Measurements from ENCODE around the gene ASTN2. TPM values are rescaled to one million over a fixed set of nuclear protein-coding genes. Genes with fewer than 3 reads are reported as not detected.

Gene ASTN2
- total RNA-seq, 4 donors from 2014 or later = 3.0 to 7.0 (median 5.2) TPM

DNA sequence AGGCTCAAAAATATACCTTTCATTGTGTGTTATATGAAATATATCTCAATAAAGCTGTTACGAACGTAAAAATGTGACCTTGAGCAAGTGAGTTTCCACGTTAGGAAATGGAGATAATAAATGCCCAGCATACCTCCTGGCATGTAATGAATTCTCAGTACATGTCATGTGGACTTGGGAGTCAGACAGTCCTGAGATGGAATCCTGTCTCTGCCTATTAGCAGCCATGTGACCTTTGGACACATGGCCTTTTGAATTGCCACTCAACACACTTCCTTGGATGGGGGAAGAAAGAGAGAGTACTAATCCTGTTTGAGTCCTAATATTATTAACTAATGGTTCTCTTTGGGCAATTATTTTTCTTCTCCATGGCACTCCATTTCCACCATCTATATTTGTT lies 702.1 kb downstream of the ASTN2 start:
- DNase-seq = no peak
- H3K27me3 ChIP-seq = no peaks in the 10 kb centered on the region
- intact Hi-C loops (cut with DNase I; ENCODE audit: low total_unique reads) (no loop called here), in situ Hi-C loops (cut with MboI; ENCODE audit: low pct_ligation_motif_present in 1 of 4, low pct_unique_long_range_greater_than_20kb in 1 of 4, low sequenced_read_pairs in 3 of 4) (no loop called here)
- TF ChIP-seq, protein P1, sequence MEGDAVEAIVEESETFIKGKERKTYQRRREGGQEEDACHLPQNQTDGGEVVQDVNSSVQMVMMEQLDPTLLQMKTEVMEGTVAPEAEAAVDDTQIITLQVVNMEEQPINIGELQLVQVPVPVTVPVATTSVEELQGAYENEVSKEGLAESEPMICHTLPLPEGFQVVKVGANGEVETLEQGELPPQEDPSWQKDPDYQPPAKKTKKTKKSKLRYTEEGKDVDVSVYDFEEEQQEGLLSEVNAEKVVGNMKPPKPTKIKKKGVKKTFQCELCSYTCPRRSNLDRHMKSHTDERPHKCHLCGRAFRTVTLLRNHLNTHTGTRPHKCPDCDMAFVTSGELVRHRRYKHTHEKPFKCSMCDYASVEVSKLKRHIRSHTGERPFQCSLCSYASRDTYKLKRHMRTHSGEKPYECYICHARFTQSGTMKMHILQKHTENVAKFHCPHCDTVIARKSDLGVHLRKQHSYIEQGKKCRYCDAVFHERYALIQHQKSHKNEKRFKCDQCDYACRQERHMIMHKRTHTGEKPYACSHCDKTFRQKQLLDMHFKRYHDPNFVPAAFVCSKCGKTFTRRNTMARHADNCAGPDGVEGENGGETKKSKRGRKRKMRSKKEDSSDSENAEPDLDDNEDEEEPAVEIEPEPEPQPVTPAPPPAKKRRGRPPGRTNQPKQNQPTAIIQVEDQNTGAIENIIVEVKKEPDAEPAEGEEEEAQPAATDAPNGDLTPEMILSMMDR (IDR thresholded peaks at IDR 0.05) = no peak
- no peak for TF ChIP-seq EP300 (IDR thresholded peaks at IDR 0.05; ENCODE audit: low read depth)
- TF ChIP-seq POLR2A (IDR thresholded peaks at IDR 0.05) = no peak
- no peak for TF ChIP-seq POLR2AphosphoS5 (IDR thresholded peaks at IDR 0.05)
- 73 to 76% methylated on average over 3 of the region's 3 CpGs for WGBS, 2 donors (ENCODE audit: low coverage in 1 of 2)
- H3K4me1 ChIP-seq = no peaks in the 10 kb centered on the region
- no peaks in the 10 kb centered on the region for H3K36me3 ChIP-seq
- no peak overlapping the region for H3K4me3 ChIP-seq
- no peak overlapping the region for H3K27ac ChIP-seq
- no peaks in the 10 kb centered on the region for H3K9me3 ChIP-seq

DNA sequence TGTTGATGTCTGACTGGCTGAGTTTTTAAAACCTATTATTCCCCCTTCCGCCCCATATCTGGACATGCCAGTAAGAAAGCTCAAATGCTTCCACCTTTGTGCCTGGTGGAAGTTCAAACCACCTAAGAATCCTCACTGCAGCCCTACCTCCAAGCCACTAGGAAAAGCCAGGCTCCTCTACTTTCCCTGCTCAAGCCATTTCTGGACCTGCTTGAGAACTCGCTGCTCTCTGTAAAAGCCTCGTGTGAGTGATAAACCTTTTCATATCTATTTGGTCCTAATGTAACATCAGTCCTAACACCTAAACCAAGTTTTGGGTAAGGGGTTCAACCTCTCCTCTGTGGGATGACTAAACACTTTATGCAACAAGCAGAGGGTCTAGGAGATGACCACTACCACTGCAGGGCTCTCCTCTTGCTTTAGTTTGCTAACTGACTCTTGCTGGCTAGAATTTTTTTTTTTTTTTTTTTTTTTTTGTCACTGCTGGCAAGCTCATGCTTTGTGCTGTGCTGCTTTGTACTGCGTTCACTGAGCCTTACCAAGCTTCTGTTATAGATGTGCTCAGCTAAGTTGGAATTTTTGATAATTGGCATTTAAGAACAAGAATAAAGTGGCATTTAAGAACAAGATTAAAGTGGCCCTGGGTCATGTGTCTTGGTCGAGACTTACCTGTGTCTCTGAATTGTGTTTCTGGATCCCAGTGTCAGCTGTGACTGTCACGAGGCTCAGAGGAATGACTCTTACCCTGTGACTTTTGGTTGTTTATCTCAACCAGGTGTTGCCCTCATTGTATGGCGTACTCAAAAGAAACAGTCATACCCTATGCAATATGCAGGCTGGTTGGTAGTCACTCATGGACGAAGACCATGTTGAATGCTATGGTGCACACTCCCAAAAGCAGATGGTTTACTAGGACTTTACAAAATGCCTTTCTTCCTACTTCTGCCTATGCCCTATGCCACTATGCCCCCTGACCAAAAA lies 708.3 kb downstream of the ASTN2 start:
- 76 to 90% methylated on average over 5 to 8 of the region's 8 CpGs for WGBS, 2 donors (ENCODE audit: low coverage in 1 of 2)
- TF ChIP-seq, protein P1 (IDR thresholded peaks at IDR 0.05) = no peak
- TF ChIP-seq POLR2A (IDR thresholded peaks at IDR 0.05) (no peak), EP300 (IDR thresholded peaks at IDR 0.05; ENCODE audit: low read depth) (no peak), POLR2AphosphoS5 (IDR thresholded peaks at IDR 0.05) (no peak)
- H3K4me3 ChIP-seq = no peak overlapping the region
- peaks cover 0 to 9% (median 4%) of the 10 kb centered on the region in 4 donors for H3K4me1 ChIP-seq
- intact Hi-C loops (cut with DNase I; ENCODE audit: low total_unique reads) (no loop called here), in situ Hi-C loops (cut with MboI; ENCODE audit: low pct_ligation_motif_present in 1 of 4, low pct_unique_long_range_greater_than_20kb in 1 of 4, low sequenced_read_pairs in 3 of 4) (no loop called here)
- no peaks in the 10 kb centered on the region for H3K36me3 ChIP-seq
- no peak overlapping the region for H3K27ac ChIP-seq
- no peaks in the 10 kb centered on the region for H3K9me3 ChIP-seq
- H3K27me3 ChIP-seq = no peaks in the 10 kb centered on the region
- DNase-seq = no peak

DNA sequence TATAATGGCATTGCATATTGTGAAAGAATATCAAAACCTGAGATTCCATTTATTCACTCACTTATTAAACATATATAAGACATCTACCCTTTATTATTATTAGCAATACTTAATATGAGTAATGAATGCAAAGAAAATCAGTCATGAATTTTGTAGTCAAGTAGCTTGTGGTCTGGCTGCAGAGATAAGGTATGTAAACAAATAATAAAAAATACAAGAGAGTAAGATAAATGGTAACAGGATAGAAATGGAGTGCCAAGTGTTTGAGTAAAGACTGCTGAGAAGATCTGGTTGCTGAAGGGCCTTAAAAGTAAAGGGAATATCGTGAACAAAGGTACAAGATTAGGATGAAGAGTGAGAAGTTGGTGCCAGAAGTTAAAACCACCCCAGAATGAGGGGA lies 709.3 kb downstream of the ASTN2 start:
- Histone ChIP-seq H3K4me3 (no peak overlapping the region), H3K9me3 (no peaks in the 10 kb centered on the region), H3K4me1 (peaks cover 0 to 9% (median 4%) of the 10 kb centered on the region in 4 donors), H3K27ac (no peak overlapping the region), H3K27me3 (no peaks in the 10 kb centered on the region), H3K36me3 (no peaks in the 10 kb centered on the region)
- intact Hi-C loops (cut with DNase I; ENCODE audit: low total_unique reads) (no loop called here), in situ Hi-C loops (cut with MboI; ENCODE audit: low pct_ligation_motif_present in 1 of 4, low pct_unique_long_range_greater_than_20kb in 1 of 4, low sequenced_read_pairs in 3 of 4) (no loop called here)
- DNase-seq = no peak
- 17 to 25% methylated on average over 1 of the region's 1 CpG for WGBS, 2 donors (ENCODE audit: low coverage in 1 of 2)
- TF ChIP-seq, protein P1 (IDR thresholded peaks at IDR 0.05) = no peak
- no peak for TF ChIP-seq POLR2AphosphoS5 (IDR thresholded peaks at IDR 0.05)

DNA sequence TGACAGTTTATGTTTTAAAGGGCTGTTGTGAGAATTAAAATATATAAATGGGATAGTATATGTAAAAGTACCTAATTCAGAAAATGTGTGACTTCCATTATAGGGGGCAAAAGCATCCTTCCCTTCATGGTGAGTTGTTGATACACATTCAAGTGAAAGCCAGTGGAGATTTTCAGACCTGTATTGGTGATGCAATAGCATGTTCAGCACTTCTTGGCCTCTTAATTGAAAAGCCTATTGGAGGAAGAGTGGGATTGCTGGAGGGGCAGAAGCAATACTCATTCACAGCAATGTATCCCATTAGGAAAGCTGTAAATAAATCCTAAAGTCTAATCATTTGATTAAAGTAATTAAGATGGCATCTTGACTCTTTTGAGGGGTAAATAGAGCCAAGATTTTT lies 710.4 kb downstream of the ASTN2 start:
- peaks cover 0 to 2% (median 0%) of the 10 kb centered on the region in 4 donors for H3K36me3 ChIP-seq
- intact Hi-C loops (cut with DNase I; ENCODE audit: low total_unique reads) = no loop called here
- H3K27me3 ChIP-seq = no peaks in the 10 kb centered on the region
- H3K4me3 ChIP-seq = no peak overlapping the region
- in situ Hi-C loops (cut with MboI; ENCODE audit: low pct_ligation_motif_present in 1 of 4, low pct_unique_long_range_greater_than_20kb in 1 of 4, low sequenced_read_pairs in 3 of 4) = no loop called here
- H3K27ac ChIP-seq = no peak overlapping the region
- H3K9me3 ChIP-seq = no peaks in the 10 kb centered on the region
- peaks cover 0 to 9% (median 4%) of the 10 kb centered on the region in 4 donors for H3K4me1 ChIP-seq
- TF ChIP-seq, protein P1 (IDR thresholded peaks at IDR 0.05) = no peak
- no peak for TF ChIP-seq POLR2AphosphoS5 (IDR thresholded peaks at IDR 0.05)
- no peak for TF ChIP-seq POLR2A (IDR thresholded peaks at IDR 0.05)
- TF ChIP-seq EP300 (IDR thresholded peaks at IDR 0.05; ENCODE audit: low read depth) = no peak
- no peak for DNase-seq

Measured in transverse colon (tissue), 4 donors.